ENCODE results near the gene LEMD2.
A peak's percentile ranks its signal among the peaks of the same experiment; 100 is the strongest.

Gene LEMD2

DNA sequence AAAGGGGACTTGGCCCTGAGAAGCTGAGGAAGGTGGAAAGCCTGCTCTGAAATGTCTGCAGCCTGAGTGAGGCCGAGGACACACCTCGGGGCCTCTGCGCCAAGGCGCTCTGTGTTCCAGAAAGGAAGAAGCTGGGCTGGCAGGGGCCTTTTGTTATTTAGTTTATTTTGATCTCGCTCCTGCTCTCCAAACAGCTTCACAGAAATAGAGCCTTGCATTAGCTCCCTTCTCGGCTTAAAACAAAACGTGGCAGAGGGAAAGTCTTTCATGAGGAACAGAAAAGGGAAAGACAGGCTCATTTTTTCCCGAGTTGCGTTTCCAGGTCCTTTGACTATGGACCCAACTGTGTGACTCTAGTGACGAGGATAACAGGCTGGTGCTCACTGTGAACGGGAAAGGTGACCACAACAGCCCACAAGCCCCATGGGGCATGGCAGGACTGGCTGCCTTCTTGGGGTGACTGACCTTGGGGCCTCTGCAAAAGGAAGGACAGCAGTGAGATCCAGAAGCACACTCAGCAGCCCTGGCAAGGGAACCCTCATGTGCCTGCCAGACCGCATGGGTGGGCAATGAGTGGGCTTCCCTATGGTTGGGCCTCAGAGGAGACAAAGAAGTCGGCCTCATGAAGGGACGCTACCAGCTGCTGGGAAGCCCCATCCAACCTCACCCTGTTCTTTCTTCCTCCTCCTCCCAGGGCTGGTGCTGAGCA is 18.7 kb downstream of the LEMD2 start:
- Histone ChIP-seq H3K4me1 (peaks cover 27% of the 10 kb centered on the region), H3K9me3 (no peaks in the 10 kb centered on the region), H3K9ac (0 out of 2 replicates have a peak overlapping the region, but pooled peaks have one; percentile 35), H3K36me3 (peaks cover 35% of the 10 kb centered on the region), H3K27me3 (no peaks in the 10 kb centered on the region), H3K27ac (no peak overlapping the region), H4K20me1 (peaks cover 48% of the 10 kb centered on the region), H3K4me2 (peak overlapping the region; percentile 14; the same call in 1 of the 2 replicates), H3K4me3 (no peak overlapping the region)
- TF ChIP-seq Cebpa-rat (IDR thresholded peaks at IDR 0.05) = no peak

DNA sequence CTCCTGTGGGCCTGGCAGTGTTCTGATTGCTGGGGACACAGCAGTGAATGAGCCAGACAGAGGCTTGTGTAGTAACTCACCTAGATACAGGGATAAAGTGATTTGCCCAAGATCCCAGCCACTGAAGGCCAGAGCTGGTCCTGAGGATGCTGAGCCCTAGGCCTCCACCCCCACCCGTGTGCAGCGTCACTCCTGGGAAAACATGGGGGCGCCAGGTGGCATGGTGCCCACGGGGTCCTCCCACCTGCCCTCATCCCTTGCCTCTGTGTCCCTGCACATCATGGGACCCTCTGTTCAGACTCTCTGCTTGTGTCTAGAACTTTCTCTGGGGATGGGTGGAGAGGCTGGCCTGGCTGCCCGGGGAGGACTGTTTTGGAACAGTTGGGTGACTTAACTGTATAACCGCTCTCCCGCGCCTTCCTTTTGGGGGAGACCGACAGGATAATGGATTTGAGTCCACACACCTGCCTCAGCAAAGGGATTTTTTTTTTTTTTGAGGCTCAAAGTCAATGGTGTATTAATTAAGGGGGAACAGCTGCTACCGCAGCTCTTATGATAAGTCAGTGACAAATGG is 19.6 kb downstream of the LEMD2 start:
- H3K27me3 ChIP-seq = no peaks in the 10 kb centered on the region
- peaks cover 25% of the 10 kb centered on the region for H3K36me3 ChIP-seq
- H3K9me3 ChIP-seq = no peaks in the 10 kb centered on the region
- peaks cover 27% of the 10 kb centered on the region for H3K4me1 ChIP-seq
- H3K27ac ChIP-seq = no peak overlapping the region
- H3K4me2 ChIP-seq = no peak overlapping the region
- no peak for TF ChIP-seq Cebpa-rat (IDR thresholded peaks at IDR 0.05)
- no peak overlapping the region for H3K9ac ChIP-seq
- peaks cover 39% of the 10 kb centered on the region for H4K20me1 ChIP-seq
- no peak overlapping the region for H3K4me3 ChIP-seq

DNA sequence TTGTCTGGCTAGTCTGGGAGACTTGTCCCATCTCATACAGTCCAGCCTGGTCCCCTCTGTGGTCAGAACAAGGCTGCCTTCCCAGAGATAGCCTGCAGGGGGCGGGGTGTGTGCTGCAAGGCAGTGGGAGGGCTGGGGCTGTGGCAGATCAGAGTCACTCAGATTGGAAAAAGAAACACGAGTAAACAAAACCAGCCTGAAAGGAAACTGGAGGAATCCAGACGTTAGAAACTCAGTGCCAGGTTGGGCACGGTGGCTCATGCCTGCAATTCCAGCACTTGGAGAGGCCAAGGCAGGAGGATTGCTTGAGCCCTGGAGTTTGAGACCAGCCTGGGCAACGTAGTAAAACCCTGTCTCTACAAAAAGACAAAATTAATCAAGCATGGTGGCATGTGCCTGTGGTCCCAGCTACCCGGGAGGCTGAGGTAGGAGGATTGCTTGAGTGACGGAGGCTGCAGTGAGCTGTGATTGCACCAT is 20.2 kb downstream of the LEMD2 start:
- Histone ChIP-seq H3K4me1 (peaks cover 27% of the 10 kb centered on the region), H3K27me3 (no peaks in the 10 kb centered on the region), H3K27ac (no peak overlapping the region), H3K4me3 (no peak overlapping the region), H3K36me3 (peaks cover 20% of the 10 kb centered on the region), H4K20me1 (peaks cover 35% of the 10 kb centered on the region), H3K9me3 (no peaks in the 10 kb centered on the region), H3K9ac (no peak overlapping the region; the same call in 1 of the 2 replicates), H3K4me2 (0 out of 2 replicates have a peak overlapping the region, but pooled peaks have one; percentile 23)
- TF ChIP-seq Cebpa-rat (IDR thresholded peaks at IDR 0.05) = no peak

DNA sequence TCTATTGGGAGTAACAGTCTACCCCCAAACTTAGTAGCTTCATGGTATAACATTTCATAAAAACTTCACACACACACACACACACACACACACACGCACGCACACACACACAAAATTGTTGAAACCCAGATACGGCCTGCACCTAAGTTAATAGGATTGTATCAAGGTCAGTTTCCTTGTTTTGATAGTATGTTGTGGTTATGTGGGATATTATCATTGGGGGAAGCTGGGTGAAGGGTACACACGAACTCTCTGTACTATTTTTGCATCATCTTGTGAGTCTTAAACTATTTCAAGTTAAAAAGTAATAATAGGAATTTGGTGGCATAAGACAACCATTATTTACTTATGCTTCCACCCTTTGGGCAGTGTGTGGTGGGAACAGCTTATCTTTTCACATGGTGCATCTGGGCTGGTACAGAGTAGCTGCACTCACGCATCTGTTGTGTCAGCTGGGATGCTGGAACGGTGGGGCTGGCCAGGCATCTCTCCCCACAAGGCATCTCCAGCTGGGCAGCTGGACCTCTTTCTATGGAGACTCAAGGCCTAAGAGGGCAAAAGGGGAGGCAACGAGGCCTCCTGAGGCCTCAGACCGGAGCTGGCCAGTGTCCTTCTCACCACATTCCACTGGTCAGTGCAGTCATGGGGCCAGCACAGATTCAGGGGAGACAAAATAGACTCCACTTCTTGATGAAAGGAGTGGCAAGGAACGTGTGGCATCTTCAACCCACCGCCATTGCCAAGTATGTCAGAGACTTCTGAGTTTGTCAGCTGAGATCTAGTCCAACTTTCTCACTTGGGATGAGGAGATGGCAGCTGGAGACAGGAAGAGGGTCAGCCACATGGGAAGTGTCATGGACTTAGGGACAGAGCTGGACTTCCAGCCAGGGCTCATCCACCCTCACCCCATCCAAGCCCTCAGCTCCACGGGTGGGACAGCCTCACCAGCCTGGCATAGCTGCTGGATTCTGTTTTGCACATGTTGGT is 21.7 kb downstream of the LEMD2 start:
- Histone ChIP-seq H3K4me2 (no peak overlapping the region), H3K4me1 (peaks cover 41% of the 10 kb centered on the region), H3K4me3 (no peak overlapping the region), H3K9me3 (no peaks in the 10 kb centered on the region), H3K27ac (no peak overlapping the region), H3K36me3 (peaks cover 5% of the 10 kb centered on the region; the same call in 1 of the 2 replicates), H4K20me1 (peaks cover 20% of the 10 kb centered on the region), H3K9ac (no peak overlapping the region), H3K27me3 (no peaks in the 10 kb centered on the region)
- TF ChIP-seq Cebpa-rat (IDR thresholded peaks at IDR 0.05) = no peak

DNA sequence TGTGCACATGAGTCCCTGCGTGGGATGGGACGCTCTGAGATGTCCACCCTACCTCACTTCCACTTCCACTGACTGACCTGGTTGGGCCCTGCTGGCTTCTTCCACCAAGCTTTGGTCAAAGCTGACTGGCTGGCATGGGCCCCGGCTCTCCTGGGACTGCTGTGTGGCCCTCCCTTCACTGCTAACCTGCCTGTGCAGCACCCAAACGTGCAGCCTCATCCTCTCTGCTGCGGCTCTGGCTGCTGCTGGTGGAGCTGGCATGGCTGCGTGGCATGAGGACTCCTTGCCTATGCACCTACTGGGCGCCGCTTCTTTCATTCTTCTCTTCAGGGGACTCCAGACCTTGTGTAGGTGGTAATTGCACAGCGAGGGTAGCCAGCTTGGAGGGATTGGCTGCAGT is 23.6 kb downstream of the LEMD2 start:
- no peaks in the 10 kb centered on the region for H3K36me3 ChIP-seq
- no peak overlapping the region for H3K4me3 ChIP-seq
- peaks cover 44% of the 10 kb centered on the region for H3K4me1 ChIP-seq
- no peak overlapping the region for H3K27ac ChIP-seq
- H3K27me3 ChIP-seq = no peaks in the 10 kb centered on the region
- no peak for TF ChIP-seq Cebpa-rat (IDR thresholded peaks at IDR 0.05)
- no peak overlapping the region for H3K9ac ChIP-seq
- peaks cover 2% of the 10 kb centered on the region; the same call in 1 of the 2 replicates for H4K20me1 ChIP-seq
- no peaks in the 10 kb centered on the region for H3K9me3 ChIP-seq
- H3K4me2 ChIP-seq = no peak overlapping the region

DNA sequence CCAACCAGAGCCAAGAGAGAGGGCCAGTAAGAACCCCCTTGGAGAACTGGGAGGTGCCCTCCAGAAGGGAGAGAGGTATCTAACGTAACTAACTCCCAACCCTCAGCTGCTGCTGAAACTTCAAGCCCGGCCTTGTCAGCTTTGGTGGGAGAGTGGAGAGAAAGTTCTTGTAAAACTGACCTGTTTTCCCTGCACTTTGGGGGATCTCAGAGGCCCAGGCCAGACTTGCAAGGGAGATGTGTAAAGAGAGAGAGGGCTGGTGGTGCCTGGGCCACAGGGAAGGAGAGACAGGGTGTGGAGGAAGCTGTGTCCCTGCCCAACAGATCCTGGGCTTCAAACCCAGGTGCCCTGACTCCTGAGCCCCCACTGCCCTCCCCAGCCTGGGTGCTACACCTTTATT is 24.9 kb downstream of the LEMD2 start:
- H3K4me2 ChIP-seq = no peak overlapping the region
- no peak for TF ChIP-seq Cebpa-rat (IDR thresholded peaks at IDR 0.05)
- no peaks in the 10 kb centered on the region for H3K36me3 ChIP-seq
- H3K27me3 ChIP-seq = no peaks in the 10 kb centered on the region
- no peak overlapping the region for H3K27ac ChIP-seq
- H3K4me3 ChIP-seq = no peak overlapping the region
- no peaks in the 10 kb centered on the region for H3K9me3 ChIP-seq
- no peaks in the 10 kb centered on the region for H4K20me1 ChIP-seq
- H3K9ac ChIP-seq = no peak overlapping the region
- peaks cover 48% of the 10 kb centered on the region for H3K4me1 ChIP-seq

DNA sequence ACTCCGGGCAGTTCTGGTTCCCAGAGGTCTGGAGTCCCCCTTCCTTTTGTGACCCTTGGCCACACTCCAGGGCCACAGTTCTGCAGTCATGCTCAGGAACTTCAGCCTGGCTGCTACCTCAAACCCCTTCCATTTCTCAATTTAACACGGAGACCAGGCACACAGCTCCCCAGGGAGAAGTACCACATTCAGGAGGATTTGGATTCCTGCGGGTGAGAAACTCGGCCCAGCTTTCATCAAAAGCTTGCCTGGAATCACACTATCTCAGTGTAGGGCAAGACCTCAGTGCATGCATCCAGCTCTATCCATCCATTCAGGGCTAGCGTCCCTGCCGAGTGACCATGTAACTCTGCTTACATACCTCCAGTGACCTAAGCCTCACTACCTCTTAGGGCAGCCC is 25.4 kb downstream of the LEMD2 start:
- Histone ChIP-seq H4K20me1 (no peaks in the 10 kb centered on the region), H3K9ac (no peak overlapping the region), H3K4me2 (0 out of 2 replicates have a peak overlapping the region, but pooled peaks have one; percentile 5), H3K4me3 (no peak overlapping the region), H3K27ac (no peak overlapping the region), H3K4me1 (peaks cover 44% of the 10 kb centered on the region), H3K27me3 (no peaks in the 10 kb centered on the region), H3K9me3 (no peaks in the 10 kb centered on the region), H3K36me3 (no peaks in the 10 kb centered on the region)
- TF ChIP-seq Cebpa-rat (IDR thresholded peaks at IDR 0.05) = no peak

DNA sequence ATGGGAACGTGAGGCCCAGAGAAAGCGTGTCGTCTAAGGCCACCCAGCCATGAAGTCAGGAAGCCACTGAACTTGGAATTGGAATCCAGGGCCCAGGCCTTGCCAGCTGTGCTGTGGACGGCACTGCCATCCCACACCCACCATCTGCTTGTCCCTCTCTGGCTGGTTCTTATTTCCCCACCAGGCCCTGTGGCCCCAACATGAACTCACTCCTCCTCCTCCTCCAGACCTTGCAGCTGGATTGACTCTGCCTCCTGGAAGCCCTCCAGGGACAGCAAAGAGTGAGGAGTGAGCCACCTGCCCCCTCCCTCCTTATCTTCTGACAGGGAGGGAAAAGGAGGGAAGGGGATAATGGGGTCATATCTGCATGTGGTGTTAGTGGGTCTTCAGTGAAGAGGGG is 26.2 kb downstream of the LEMD2 start:
- TF ChIP-seq Cebpa-rat (IDR thresholded peaks at IDR 0.05) = no peak
- no peak overlapping the region for H3K9ac ChIP-seq
- no peak overlapping the region; the same call in 1 of the 2 replicates for H3K4me2 ChIP-seq
- no peaks in the 10 kb centered on the region for H4K20me1 ChIP-seq
- no peak overlapping the region for H3K27ac ChIP-seq
- no peaks in the 10 kb centered on the region for H3K9me3 ChIP-seq
- no peaks in the 10 kb centered on the region for H3K27me3 ChIP-seq
- H3K4me1 ChIP-seq = peaks cover 44% of the 10 kb centered on the region
- no peak overlapping the region for H3K4me3 ChIP-seq
- no peaks in the 10 kb centered on the region for H3K36me3 ChIP-seq

DNA sequence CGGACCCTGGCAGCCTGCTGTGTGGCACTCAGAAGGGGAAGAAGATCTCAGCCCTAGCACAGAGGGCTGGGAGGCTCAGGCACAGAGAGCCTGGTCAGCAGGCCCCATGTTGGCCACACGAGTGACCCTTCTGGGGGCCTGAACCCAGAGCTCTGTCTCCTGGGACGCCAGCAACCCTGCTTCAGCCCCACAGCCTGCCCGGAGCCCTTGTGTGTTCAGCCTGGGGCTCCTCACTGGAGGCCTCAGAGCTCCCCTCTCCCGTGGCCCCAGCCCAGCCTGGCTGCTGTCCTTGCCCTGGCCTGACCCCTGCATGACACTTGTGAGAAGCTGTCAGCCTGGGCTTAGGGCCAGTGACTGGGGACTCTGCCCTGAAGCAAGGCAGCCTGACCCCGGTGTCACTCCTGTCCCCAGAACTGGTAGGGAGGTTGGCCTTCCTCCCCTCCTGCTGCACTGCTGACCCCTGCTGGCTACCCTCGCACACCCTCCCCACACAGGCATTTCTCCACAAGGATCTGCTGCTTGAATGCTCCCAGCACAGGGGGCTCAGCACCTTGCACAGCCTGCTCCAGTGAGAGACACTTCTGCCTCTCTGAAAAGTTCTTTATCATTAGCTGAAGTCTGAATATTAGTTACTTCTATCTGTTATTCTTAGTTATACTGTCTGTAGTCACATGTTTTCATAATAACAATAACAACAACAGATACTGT is 26.9 kb downstream of the LEMD2 start:
- peak overlapping the region; percentile 56 for H3K27ac ChIP-seq
- H3K4me1 ChIP-seq = peaks cover 44% of the 10 kb centered on the region
- H3K4me2 ChIP-seq = peak overlapping the region; percentile 77
- H3K9me3 ChIP-seq = no peaks in the 10 kb centered on the region
- H3K9ac ChIP-seq = peak overlapping the region; percentile 35; the same call in 1 of the 2 replicates
- H3K27me3 ChIP-seq = no peaks in the 10 kb centered on the region
- no peak for TF ChIP-seq Cebpa-rat (IDR thresholded peaks at IDR 0.05)
- no peak overlapping the region for H3K4me3 ChIP-seq
- H3K36me3 ChIP-seq = no peaks in the 10 kb centered on the region
- no peaks in the 10 kb centered on the region for H4K20me1 ChIP-seq

All from BLaER1 (cell line).